CD8-positive, alpha-beta memory T cell (primary cell): ENCODE data around the gene FADD. TPM values are rescaled to one million over a fixed set of nuclear protein-coding genes. Genes with fewer than 3 reads are reported as not detected.

Experiments used
- CTCF ChIA-PET: fragments of 350-600 bp; sonication (Branson Sonifier 250); formaldehyde crosslinking; loops from one replicate; lab custom pipeline; 2021; ENCODE audit warnings: antibody characterized with exemption; lab: Charles Lee
- POLR2A ChIA-PET: fragments of 350-600 bp; sonication (Branson Sonifier 250); formaldehyde crosslinking; loops from one replicate; lab custom pipeline; 2021; ENCODE audit warnings: antibody characterized with exemption; lab: Charles Lee
- DNase-seq, 5 donors: peaks; one replicate each; pipeline versions ENCODE4 v3.0.0 to v3.0.0-alpha.2; 2020 to 2022; ENCODE audit warnings: mixed read lengths in 1 of 5
- H3K27ac ChIP-seq: one replicate; pipeline ENCODE4 v1.7.0; 2013; ENCODE audit warnings: low read depth, mild to moderate bottlenecking, low read length, moderate library complexity
- H3K27me3 ChIP-seq: 2 replicates; pipeline ENCODE4 v1.7.0; 2013; ENCODE audit warnings: low read length, mild to moderate bottlenecking; ENCODE audit not compliant: insufficient read depth, poor library complexity, severe bottlenecking
- H3K36me3 ChIP-seq: 2 replicates; pipeline ENCODE4 v1.7.0; 2013; ENCODE audit warnings: mild to moderate bottlenecking, low read length, moderate library complexity; ENCODE audit not compliant: insufficient read depth
- H3K4me1 ChIP-seq: 2 replicates; pipeline ENCODE4 v1.7.0; 2013; ENCODE audit warnings: mild to moderate bottlenecking, low read length, moderate library complexity; ENCODE audit not compliant: insufficient read depth
- H3K4me3 ChIP-seq: 2 replicates; pipeline ENCODE4 v1.7.0; 2013; ENCODE audit warnings: mild to moderate bottlenecking, low read length
- H3K9me3 ChIP-seq: 2 replicates; pipeline ENCODE4 v1.7.0; 2013; ENCODE audit warnings: mild to moderate bottlenecking, low read length
- H3K27ac Mint-ChIP-seq, 8 donors: one replicate each; pipeline ENCODE4 v1.8.0; 2020 to 2021; ENCODE audit warnings: mixed read lengths in 8 of 8, mild to moderate bottlenecking in 6 of 8, inconsistent platforms in 3 of 8, moderate library complexity in 3 of 8
- H3K27me3 Mint-ChIP-seq, 2 donors: one replicate each; pipeline ENCODE4 v1.8.0; 2020 to 2021; ENCODE audit warnings: mixed read lengths in 2 of 2, mild to moderate bottlenecking in 1 of 2, moderate library complexity in 1 of 2
- H3K36me3 Mint-ChIP-seq, 3 donors: one replicate each; pipeline ENCODE4 v1.8.0; 2020 to 2021; ENCODE audit warnings: mixed read lengths in 3 of 3, inconsistent platforms in 1 of 3, mild to moderate bottlenecking in 1 of 3
- H3K4me1 Mint-ChIP-seq, 3 donors: one replicate each; pipeline ENCODE4 v1.8.0; 2020 to 2021; ENCODE audit warnings: mixed read lengths in 3 of 3, inconsistent platforms in 1 of 3, mild to moderate bottlenecking in 1 of 3
- H3K4me3 Mint-ChIP-seq, 7 donors: one replicate each; pipeline ENCODE4 v1.8.0; 2020 to 2021; ENCODE audit warnings: mixed read lengths in 7 of 7, mild to moderate bottlenecking in 6 of 7, moderate library complexity in 4 of 7, inconsistent platforms in 2 of 7
- H3K9me3 Mint-ChIP-seq, 5 donors: one replicate each; pipeline ENCODE4 v1.8.0; 2020 to 2022; ENCODE audit warnings: mixed read lengths in 5 of 5, mild to moderate bottlenecking in 3 of 5, moderate library complexity in 2 of 5, inconsistent platforms in 1 of 5
- polyA plus RNA-seq: library from polyadenylated mRNA; unstranded; fragments of 300-500 nt; fragmentation: Illumina TruSeq; gene quantifications from one replicate; pipeline ENCODE4 v1.2.3, GENCODE V29; 2021
- total RNA-seq, 2 experiments: library from RNA; stranded (reverse); gene quantifications; one replicate each; pipeline ENCODE4 v1.2.3, GENCODE V29; 2021

FADD gene
- total and polyA plus RNA-seq, 3 experiments from 2014 or later: 22.9 to 39.4 (median 38.5) TPM

GRCh38 chr11:70250876-70251658, 48.0 kb downstream of the FADD start:
- ChIA-PET POLR2A (no interaction called here), CTCF (no interaction called here)
- H3K27ac Mint-ChIP-seq: no peak overlapping the region
- H3K4me1 ChIP-seq: no peaks in the 10 kb centered on the region
- H3K9me3 ChIP-seq: no peaks in the 10 kb centered on the region
- H3K36me3 Mint-ChIP-seq: no peaks in the 10 kb centered on the region
- no peak for DNase-seq
- H3K36me3 ChIP-seq: no peaks in the 10 kb centered on the region
- H3K27me3 Mint-ChIP-seq: peaks cover 2 to 8% of the 10 kb centered on the region in 2 donors
- H3K4me3 Mint-ChIP-seq: no peak overlapping the region
- no peaks in the 10 kb centered on the region for H3K27me3 ChIP-seq
- H3K4me1 Mint-ChIP-seq: peaks cover 4 to 9% (median 5%) of the 10 kb centered on the region in 3 donors
- H3K4me3 ChIP-seq: no peak overlapping the region
- H3K9me3 Mint-ChIP-seq: no peaks in the 10 kb centered on the region
- no peak overlapping the region for H3K27ac ChIP-seq

DNA sequence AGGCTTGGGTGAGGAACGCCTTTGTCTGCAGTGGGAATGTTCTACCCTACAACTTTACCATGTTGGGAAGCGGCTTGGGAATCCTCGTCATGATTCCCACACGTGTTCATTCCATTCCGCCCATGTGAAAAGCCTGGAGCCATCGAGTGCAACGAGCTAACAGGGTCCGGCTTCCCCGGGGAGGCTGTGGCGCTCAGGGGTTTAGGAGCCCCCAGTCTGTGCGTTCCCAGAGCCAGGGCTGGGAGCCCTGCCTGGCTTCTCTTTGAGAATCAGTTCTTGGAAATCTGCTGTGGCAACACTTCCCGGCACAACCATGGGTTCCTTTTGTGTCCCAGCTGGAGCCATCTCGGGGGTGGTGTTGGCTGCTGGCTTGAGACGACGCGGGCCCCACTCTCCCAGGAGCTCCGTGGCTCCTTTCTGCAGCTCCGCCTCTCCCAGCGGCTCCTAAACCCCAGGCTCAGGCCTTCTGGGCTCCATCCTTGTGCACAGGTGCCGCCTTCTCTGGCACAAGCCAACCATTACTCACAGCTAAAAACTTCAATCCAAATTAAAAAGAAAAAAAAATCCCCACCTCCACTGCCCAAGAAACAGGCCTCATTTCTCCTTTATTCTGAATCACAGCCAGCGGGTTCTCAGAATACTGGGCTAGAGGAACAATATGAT, 48.7 kb downstream of the FADD start:
- Mint-ChIP-seq H3K4me3 (no peak overlapping the region), H3K9me3 (no peaks in the 10 kb centered on the region), H3K27me3 (peaks cover 2 to 10% of the 10 kb centered on the region in 2 donors), H3K27ac (no peak overlapping the region), H3K36me3 (no peaks in the 10 kb centered on the region), H3K4me1 (peaks cover 4 to 9% (median 5%) of the 10 kb centered on the region in 3 donors)
- no peaks in the 10 kb centered on the region for H3K4me1 ChIP-seq
- H3K9me3 ChIP-seq: no peaks in the 10 kb centered on the region
- H3K27ac ChIP-seq: no peak overlapping the region
- ChIA-PET CTCF (no interaction called here), POLR2A (no interaction called here)
- H3K27me3 ChIP-seq: no peaks in the 10 kb centered on the region
- H3K4me3 ChIP-seq: no peak overlapping the region
- no peaks in the 10 kb centered on the region for H3K36me3 ChIP-seq
- DNase-seq: no peak

GRCh38 chr11:70252844-70253243, 49.7 kb downstream of the FADD start:
- peaks cover 2 to 13% of the 10 kb centered on the region in 2 donors for H3K27me3 Mint-ChIP-seq

DNA sequence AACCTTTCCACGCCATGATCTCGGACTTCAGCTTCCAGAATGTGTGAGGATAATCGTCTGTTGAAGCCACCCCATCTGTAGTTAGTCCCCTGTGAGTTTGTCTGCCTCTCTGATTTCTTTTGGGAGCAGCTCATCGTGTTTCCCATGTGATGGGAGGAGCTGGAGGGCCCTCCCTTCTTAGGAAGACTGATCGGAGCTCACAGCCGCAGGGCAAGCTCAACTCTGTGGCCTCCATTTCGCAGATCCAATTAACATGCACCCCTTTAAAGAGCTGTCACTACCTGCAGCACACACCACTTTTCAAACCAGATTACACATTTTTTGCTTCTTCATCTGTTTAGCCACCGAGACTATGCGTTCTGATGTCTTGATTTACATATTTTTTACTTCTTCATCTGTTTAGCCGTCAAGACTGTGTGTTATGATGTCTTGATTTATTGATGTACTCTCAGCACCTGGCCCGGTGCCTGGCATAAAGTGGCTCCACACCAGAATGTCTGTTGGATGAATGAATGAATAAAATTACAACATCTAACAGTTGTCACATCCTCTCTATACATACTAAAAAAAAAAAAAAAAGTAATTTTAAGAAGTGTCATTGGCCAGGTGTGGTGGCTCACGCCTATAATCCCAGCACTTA, 52.5 kb downstream of the FADD start:
- Histone ChIP-seq H3K9me3 (no peaks in the 10 kb centered on the region), H3K27me3 (no peaks in the 10 kb centered on the region), H3K4me3 (no peak overlapping the region), H3K4me1 (no peaks in the 10 kb centered on the region), H3K36me3 (no peaks in the 10 kb centered on the region), H3K27ac (no peak overlapping the region)
- no peaks in the 10 kb centered on the region for H3K9me3 Mint-ChIP-seq
- peak overlapping the region in 2 of 8 donors; percentile 23 to 29 for H3K27ac Mint-ChIP-seq
- no peak for DNase-seq
- H3K36me3 Mint-ChIP-seq: no peaks in the 10 kb centered on the region
- peaks cover 4 to 9% (median 5%) of the 10 kb centered on the region in 3 donors for H3K4me1 Mint-ChIP-seq
- ChIA-PET CTCF (no interaction called here), POLR2A (no interaction called here)
- H3K4me3 Mint-ChIP-seq: no peak overlapping the region
- peaks cover 2 to 13% of the 10 kb centered on the region in 2 donors for H3K27me3 Mint-ChIP-seq

More at GRCh38 chr11:70252844-70253243, 49.7 kb downstream of the FADD start:
- POLR2A ChIA-PET: no interaction called here
- Histone ChIP-seq H3K36me3 (no peaks in the 10 kb centered on the region), H3K4me1 (no peaks in the 10 kb centered on the region), H3K9me3 (no peaks in the 10 kb centered on the region), H3K4me3 (no peak overlapping the region), H3K27ac (no peak overlapping the region), H3K27me3 (no peaks in the 10 kb centered on the region)
- Mint-ChIP-seq H3K36me3 (no peaks in the 10 kb centered on the region), H3K27ac (peak overlapping the region in 2 of 8 donors; percentile 39 to 41), H3K4me3 (no peak overlapping the region), H3K4me1 (peaks cover 4 to 9% (median 5%) of the 10 kb centered on the region in 3 donors), H3K9me3 (no peaks in the 10 kb centered on the region)
- CTCF ChIA-PET: no interaction called here
- no peak for DNase-seq

Other genes starting within 250 kb of the FADD start
- not detected for gene ANO1, start 125.0 kb upstream of the FADD start, total RNA-seq
- gene ANO1, start 125.0 kb upstream of the FADD start, polyA plus RNA-seq: not detected
- gene PPFIA1, start 67.4 kb downstream of the FADD start, total RNA-seq: 10 to 100 TPM; 39.9 to 44.4 TPM
- 18.8 TPM for gene PPFIA1, start 67.4 kb downstream of the FADD start, polyA plus RNA-seq
- gene CTTN, start 195.2 kb downstream of the FADD start, total RNA-seq: 10 to 100 TPM; 17.0 to 19.3 TPM
- gene CTTN, start 195.2 kb downstream of the FADD start, polyA plus RNA-seq: not detected